ENCODE data around the gene RNF20.
A peak's percentile ranks its signal among the peaks of the same experiment; 100 is the strongest.

The RNF20 gene, protein sequence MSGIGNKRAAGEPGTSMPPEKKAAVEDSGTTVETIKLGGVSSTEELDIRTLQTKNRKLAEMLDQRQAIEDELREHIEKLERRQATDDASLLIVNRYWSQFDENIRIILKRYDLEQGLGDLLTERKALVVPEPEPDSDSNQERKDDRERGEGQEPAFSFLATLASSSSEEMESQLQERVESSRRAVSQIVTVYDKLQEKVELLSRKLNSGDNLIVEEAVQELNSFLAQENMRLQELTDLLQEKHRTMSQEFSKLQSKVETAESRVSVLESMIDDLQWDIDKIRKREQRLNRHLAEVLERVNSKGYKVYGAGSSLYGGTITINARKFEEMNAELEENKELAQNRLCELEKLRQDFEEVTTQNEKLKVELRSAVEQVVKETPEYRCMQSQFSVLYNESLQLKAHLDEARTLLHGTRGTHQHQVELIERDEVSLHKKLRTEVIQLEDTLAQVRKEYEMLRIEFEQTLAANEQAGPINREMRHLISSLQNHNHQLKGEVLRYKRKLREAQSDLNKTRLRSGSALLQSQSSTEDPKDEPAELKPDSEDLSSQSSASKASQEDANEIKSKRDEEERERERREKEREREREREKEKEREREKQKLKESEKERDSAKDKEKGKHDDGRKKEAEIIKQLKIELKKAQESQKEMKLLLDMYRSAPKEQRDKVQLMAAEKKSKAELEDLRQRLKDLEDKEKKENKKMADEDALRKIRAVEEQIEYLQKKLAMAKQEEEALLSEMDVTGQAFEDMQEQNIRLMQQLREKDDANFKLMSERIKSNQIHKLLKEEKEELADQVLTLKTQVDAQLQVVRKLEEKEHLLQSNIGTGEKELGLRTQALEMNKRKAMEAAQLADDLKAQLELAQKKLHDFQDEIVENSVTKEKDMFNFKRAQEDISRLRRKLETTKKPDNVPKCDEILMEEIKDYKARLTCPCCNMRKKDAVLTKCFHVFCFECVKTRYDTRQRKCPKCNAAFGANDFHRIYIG

DNA sequence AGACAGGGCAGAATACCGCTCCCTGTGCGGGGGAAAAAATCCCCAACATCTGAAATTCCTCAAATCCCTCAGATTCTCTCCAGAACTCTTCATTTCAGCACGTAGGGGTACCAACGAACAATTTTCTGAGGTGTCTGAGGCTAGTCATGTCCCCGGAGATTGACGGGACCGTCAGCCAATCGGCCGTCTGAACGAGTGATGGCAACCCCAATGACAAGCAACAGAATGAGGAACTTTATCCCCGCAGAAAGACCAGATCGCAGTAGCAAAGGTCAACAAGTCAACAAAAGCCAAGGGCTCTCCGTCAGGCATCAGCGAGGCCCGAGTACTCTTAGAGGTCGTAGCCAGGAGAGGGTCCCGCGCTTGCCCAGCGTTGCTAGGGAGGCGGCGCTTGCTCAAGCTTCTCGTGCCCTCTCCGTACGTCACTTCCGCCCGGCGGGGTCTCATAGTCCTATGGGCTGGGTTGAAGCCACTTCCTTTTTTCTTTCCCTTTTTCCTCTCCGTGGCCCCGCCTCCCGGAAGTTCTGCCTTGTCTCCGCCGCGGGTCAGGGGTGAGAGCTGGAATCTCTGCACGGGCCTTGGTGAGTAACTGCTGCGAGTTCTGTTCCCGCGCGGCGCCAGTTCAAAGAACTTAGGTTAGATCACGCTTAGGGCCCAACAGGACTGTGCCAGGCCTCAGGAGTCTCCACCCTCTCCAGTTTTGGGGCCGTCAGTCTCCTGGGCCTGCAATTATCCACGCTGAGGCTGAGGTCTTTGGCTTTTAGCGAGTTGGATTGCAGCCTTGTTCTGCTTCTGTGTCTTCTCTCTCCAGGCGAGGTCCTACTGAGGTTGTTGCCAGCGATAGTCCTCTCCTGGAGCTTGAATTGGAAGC is at the start of gene RNF20:
Gene RNF20 (plus strand): TSS at position 520 of the 871 bp plus-strand sequence. CDS start 1,571 bp downstream, outside the sequence.
- Histone ChIP-seq H3K9me3 (ENCODE audit: control insufficient read depth, insufficient read depth, low read length) (no peaks in the 10 kb centered on the region), H3K4me3 (ENCODE audit: low read depth, low read length) (peak within 1 kb of the TSS; percentile 96), H3K27me3 (ENCODE audit: control insufficient read depth, insufficient read depth, low read length) (no peaks in the 10 kb centered on the region), H3K4me1 (ENCODE audit: control insufficient read depth, insufficient read depth, low read length) (peaks cover 6% of the 10 kb centered on the region), H3K27ac (ENCODE audit: low read depth, low read length) (peak within 1 kb of the TSS; percentile 98), H3K9ac (ENCODE audit: low read depth, low read length) (peak within 1 kb of the TSS; percentile 88), H3K36me3 (ENCODE audit: control insufficient read depth, insufficient read depth, low read length) (peaks cover 31% of the 10 kb centered on the region)

DNA sequence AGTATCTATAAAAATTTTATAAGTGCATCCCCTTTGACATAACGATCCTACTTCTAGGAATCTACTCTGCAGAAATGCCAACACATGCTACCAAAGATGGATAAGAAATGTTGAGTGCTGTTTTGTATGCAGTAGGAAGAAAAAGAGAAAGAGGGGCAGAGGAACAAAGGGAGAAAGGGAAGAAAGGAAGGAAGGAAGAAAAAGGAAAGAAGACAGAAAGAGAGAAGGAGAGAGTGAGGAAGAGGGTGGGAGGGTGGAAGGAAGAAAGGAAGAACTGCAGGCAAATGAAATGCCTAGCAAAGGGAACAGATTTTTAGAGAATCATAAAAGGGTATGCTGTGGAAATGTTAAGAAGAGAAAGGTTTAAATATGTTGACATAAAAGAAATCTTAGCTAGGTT is 49.6 kb upstream of the RNF20 start:
- no peaks in the 10 kb centered on the region for H3K9me3 ChIP-seq (ENCODE audit: control insufficient read depth, insufficient read depth, low read length)
- H3K27me3 ChIP-seq (ENCODE audit: control insufficient read depth, insufficient read depth, low read length), result peaks cover 5% of the 10 kb centered on the region; the same call in 1 of the 2 replicates
- H3K27ac ChIP-seq (ENCODE audit: low read depth, low read length), result no peak overlapping the region
- no peak overlapping the region for H3K9ac ChIP-seq (ENCODE audit: low read depth, low read length)
- H3K36me3 ChIP-seq (ENCODE audit: control insufficient read depth, insufficient read depth, low read length), result no peaks in the 10 kb centered on the region
- no peak overlapping the region for H3K4me3 ChIP-seq (ENCODE audit: low read depth, low read length)
- H3K4me1 ChIP-seq (ENCODE audit: control insufficient read depth, insufficient read depth, low read length), result peaks cover 26% of the 10 kb centered on the region

DNA sequence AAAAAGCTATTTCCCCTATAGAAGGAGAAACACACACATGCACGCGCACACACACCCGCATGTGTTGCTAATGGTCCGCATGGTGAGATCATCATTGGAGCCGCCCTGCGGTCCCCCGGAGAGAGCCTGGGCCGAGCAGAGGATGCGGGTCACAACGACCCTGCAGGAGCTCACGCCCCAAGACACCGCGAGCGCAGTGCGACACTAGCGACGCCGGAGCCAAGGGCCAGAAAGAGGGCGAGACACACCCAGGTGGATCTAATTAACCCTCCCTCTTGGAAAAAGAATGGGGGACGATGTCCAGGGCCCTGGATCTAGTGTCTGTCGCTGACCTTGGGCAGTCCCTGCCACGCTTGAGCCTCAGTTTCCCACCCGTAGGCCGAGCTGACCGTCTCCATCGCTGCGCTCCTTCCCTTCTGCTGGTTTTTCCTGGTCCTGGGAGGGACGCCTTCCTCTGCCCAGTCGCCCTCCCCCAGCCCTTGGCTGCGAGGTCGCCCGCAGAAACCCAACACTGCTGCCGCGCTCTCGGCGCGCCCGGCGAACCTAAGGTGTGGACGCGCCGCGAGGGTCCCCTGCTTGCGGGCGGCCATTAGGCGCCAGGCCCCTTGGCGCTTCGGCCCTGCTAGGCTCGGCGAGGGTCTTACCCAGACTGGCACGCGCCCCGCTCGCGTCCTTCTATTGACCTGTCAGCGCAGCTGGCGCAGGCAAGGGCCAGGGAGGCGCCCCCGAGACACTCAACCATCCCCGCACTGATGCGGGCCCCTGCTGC is 47.5 kb upstream of the RNF20 start:
- Histone ChIP-seq H3K9ac (ENCODE audit: low read depth, low read length) (peak overlapping the region; percentile 77), H3K27me3 (ENCODE audit: control insufficient read depth, insufficient read depth, low read length) (peaks cover 5% of the 10 kb centered on the region; the same call in 1 of the 2 replicates), H3K9me3 (ENCODE audit: control insufficient read depth, insufficient read depth, low read length) (no peaks in the 10 kb centered on the region), H3K4me3 (ENCODE audit: low read depth, low read length) (peak overlapping the region; percentile 84), H3K36me3 (ENCODE audit: control insufficient read depth, insufficient read depth, low read length) (no peaks in the 10 kb centered on the region), H3K27ac (ENCODE audit: low read depth, low read length) (no peak overlapping the region), H3K4me1 (ENCODE audit: control insufficient read depth, insufficient read depth, low read length) (peaks cover 14% of the 10 kb centered on the region)

DNA sequence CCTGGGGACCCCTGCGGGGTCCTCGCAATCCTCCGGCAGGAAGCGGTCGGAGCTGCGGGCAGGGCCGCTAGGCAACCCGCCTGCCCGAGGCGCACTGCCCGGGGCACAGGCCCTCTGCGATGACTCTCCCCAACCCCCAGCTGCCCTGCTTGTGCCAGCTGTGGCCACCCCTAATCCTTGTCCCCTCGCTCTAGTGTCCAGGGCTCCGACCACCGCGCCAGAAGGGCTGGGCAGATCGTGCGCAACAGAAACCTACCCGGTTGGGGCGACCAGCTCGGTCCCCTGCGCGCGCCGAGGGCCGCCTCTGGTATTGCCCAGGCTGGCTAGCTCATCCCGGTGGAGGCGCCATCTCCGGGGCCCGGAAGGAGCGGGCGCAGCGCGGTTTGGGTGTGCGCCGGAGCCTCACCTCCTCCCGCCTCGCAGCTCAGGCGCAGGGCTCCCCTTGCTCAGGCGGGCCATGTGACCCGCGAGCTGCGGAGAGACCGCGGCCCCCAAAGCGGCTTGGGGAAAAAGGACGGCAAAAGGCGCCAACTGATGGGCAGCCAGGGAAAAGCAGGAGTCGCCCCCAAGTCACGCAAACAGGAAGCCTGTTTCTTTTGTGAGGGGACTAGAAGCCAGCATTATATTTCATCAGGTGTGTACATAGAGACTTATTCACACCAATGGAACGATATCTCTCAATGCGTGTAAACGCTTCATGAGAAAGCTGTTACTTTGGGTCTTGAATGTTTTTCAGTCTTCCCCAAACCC is 46.8 kb upstream of the RNF20 start:
- Histone ChIP-seq H3K27ac (ENCODE audit: low read depth, low read length) (peak overlapping the region; percentile 70), H3K4me1 (ENCODE audit: control insufficient read depth, insufficient read depth, low read length) (peaks cover 14% of the 10 kb centered on the region), H3K36me3 (ENCODE audit: control insufficient read depth, insufficient read depth, low read length) (no peaks in the 10 kb centered on the region), H3K27me3 (ENCODE audit: control insufficient read depth, insufficient read depth, low read length) (peaks cover 5% of the 10 kb centered on the region; the same call in 1 of the 2 replicates), H3K9ac (ENCODE audit: low read depth, low read length) (peak overlapping the region; percentile 77), H3K4me3 (ENCODE audit: low read depth, low read length) (peak overlapping the region; percentile 84), H3K9me3 (ENCODE audit: control insufficient read depth, insufficient read depth, low read length) (no peaks in the 10 kb centered on the region)

DNA sequence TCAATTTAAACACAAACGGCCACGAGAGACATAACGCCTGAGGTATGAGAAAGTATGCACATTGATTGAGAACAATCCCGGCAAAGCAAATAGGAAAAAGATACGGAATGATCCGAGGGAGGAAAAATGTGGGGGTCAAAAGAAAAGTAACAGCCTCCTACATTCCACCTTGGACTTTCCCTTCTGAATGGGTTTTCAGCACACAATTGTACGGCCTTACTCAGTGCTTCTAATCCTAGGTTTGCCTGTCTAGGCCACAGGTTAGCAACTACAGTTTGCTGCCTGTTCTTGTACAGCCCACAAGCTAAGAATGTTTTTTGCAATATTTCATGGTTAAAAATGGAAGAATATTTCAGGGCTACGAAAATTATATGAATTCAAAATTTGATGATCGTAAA is 46.2 kb upstream of the RNF20 start:
- Histone ChIP-seq H3K27ac (ENCODE audit: low read depth, low read length) (peak overlapping the region; percentile 70), H3K9ac (ENCODE audit: low read depth, low read length) (peak overlapping the region; percentile 77), H3K4me3 (ENCODE audit: low read depth, low read length) (peak overlapping the region; percentile 84)

DNA sequence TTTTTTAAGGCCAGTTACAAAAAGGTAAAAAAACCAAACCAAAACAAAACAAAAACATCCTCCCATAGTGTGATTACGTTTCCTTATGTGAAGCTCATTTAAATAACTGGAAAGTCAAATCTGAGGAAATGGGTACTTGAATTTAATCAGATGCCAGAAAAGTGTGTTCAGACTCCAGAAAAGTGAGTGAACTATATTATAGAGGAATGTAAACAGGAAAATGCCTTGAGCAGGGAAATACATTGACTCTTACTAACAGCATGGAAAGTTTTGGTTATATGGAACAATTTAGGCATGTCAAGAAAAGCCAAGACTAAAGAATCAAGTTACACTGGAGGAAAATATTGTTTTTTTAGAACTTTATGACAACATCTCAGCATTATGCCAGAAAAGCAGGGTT is 37.8 kb upstream of the RNF20 start:
- Histone ChIP-seq H3K4me3 (ENCODE audit: low read depth, low read length) (no peak overlapping the region), H3K27ac (ENCODE audit: low read depth, low read length) (peak overlapping the region; percentile 39)

More for the DNA sequence above, 46.2 kb upstream of the RNF20 start:
- Histone ChIP-seq H3K9me3 (ENCODE audit: control insufficient read depth, insufficient read depth, low read length) (no peaks in the 10 kb centered on the region), H3K36me3 (ENCODE audit: control insufficient read depth, insufficient read depth, low read length) (no peaks in the 10 kb centered on the region), H3K27me3 (ENCODE audit: control insufficient read depth, insufficient read depth, low read length) (peaks cover 5% of the 10 kb centered on the region; the same call in 1 of the 2 replicates), H3K4me1 (ENCODE audit: control insufficient read depth, insufficient read depth, low read length) (peaks cover 14% of the 10 kb centered on the region)

DNA sequence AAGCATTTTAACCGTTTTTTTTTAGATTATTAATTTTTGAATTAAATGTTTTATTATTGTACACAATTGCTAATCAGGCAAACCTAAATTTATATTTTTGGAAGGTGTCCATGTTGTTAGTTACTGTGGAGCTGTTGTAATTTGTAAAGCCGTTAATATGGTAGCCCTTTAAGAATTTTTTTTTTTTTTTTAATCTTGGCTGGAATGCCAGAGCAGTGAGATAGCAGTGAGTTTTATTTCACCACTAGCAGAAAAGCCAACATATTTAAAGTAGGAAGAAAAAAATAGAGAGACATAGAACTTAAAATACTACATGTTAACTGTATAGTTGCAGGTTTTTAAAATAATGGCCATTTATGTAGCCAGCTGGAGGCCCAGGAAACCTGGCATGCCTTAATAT is 35.3 kb upstream of the RNF20 start:
- no peaks in the 10 kb centered on the region for H3K27me3 ChIP-seq (ENCODE audit: control insufficient read depth, insufficient read depth, low read length)
- no peak overlapping the region for H3K27ac ChIP-seq (ENCODE audit: low read depth, low read length)
- H3K9me3 ChIP-seq (ENCODE audit: control insufficient read depth, insufficient read depth, low read length), result no peaks in the 10 kb centered on the region

More for the DNA sequence above, 37.8 kb upstream of the RNF20 start:
- no peaks in the 10 kb centered on the region for H3K9me3 ChIP-seq (ENCODE audit: control insufficient read depth, insufficient read depth, low read length)
- no peaks in the 10 kb centered on the region for H3K27me3 ChIP-seq (ENCODE audit: control insufficient read depth, insufficient read depth, low read length)
- peaks cover 3% of the 10 kb centered on the region; the same call in 1 of the 2 replicates for H3K4me1 ChIP-seq (ENCODE audit: control insufficient read depth, insufficient read depth, low read length)
- no peak overlapping the region for H3K9ac ChIP-seq (ENCODE audit: low read depth, low read length)
- no peaks in the 10 kb centered on the region for H3K36me3 ChIP-seq (ENCODE audit: control insufficient read depth, insufficient read depth, low read length)

DNA sequence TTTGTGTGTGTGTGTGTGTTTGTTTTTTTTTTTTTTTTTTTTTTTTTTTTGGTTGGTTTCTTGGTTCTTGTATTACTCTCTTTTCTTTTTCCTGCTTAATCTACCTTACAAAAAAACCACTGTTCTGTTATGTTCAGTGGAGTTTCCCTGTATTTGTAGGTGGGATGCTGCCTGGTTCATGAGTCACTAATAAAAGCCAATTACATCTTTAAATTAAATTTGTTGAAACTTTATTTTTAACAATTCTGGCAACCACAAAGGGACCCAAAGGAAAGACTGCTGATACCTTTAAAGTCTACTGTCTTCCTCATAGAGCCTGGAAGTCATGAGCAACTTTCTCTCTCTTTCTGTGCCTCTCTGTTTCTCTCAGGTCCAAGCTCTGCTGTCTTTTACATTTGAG is 29.5 kb upstream of the RNF20 start:
- no peaks in the 10 kb centered on the region for H3K9me3 ChIP-seq (ENCODE audit: control insufficient read depth, insufficient read depth, low read length)
- H3K27me3 ChIP-seq (ENCODE audit: control insufficient read depth, insufficient read depth, low read length), result no peaks in the 10 kb centered on the region
- H3K9ac ChIP-seq (ENCODE audit: low read depth, low read length), result no peak overlapping the region
- H3K4me1 ChIP-seq (ENCODE audit: control insufficient read depth, insufficient read depth, low read length), result no peaks in the 10 kb centered on the region
- H3K4me3 ChIP-seq (ENCODE audit: low read depth, low read length), result no peak overlapping the region
- no peak overlapping the region for H3K27ac ChIP-seq (ENCODE audit: low read depth, low read length)
- H3K36me3 ChIP-seq (ENCODE audit: control insufficient read depth, insufficient read depth, low read length), result no peaks in the 10 kb centered on the region

More for the DNA sequence above, 35.3 kb upstream of the RNF20 start:
- no peak overlapping the region for H3K9ac ChIP-seq (ENCODE audit: low read depth, low read length)
- H3K36me3 ChIP-seq (ENCODE audit: control insufficient read depth, insufficient read depth, low read length), result no peaks in the 10 kb centered on the region
- H3K4me3 ChIP-seq (ENCODE audit: low read depth, low read length), result no peak overlapping the region
- H3K4me1 ChIP-seq (ENCODE audit: control insufficient read depth, insufficient read depth, low read length), result peaks cover 3% of the 10 kb centered on the region; the same call in 1 of the 2 replicates

DNA sequence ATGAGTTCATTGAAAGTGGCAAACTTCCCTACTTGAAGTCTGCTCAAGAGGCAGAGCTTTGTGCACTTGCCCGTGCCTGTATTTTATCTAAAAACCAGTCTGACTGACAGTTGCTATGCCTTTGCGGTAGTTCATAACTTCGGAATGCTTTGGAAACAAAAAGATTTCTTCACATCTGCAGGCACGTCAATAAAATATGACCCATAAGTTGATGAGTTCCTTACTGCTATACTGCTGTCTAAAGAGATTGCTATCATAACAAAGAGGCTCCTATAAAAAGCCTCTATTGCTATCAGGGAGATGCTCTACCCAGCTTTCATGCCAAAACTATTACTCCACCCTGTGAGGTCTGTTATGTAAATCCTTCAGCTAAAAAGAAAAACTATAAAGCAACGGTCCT is 25.4 kb upstream of the RNF20 start:
- Histone ChIP-seq H3K9me3 (ENCODE audit: control insufficient read depth, insufficient read depth, low read length) (no peaks in the 10 kb centered on the region), H3K9ac (ENCODE audit: low read depth, low read length) (no peak overlapping the region), H3K4me1 (ENCODE audit: control insufficient read depth, insufficient read depth, low read length) (peaks cover 18% of the 10 kb centered on the region), H3K4me3 (ENCODE audit: low read depth, low read length) (no peak overlapping the region), H3K27ac (ENCODE audit: low read depth, low read length) (no peak overlapping the region), H3K36me3 (ENCODE audit: control insufficient read depth, insufficient read depth, low read length) (no peaks in the 10 kb centered on the region), H3K27me3 (ENCODE audit: control insufficient read depth, insufficient read depth, low read length) (no peaks in the 10 kb centered on the region)

Measured in HUES48 (cell line).